CD4-positive, alpha-beta T cell treated with Interleukin-4 for 4 hours (primary cell): ENCODE measurements around the gene BCL2L1.
A peak's percentile ranks its signal among the peaks of the same experiment; 100 is the strongest.

Source experiments
- DNase-seq: peaks from one replicate; pipeline ENCODE4 v3.0.0-alpha.2; 2020

Gene BCL2L1

GRCh38 chr20:31691646-31692275, 30.9 kb downstream of the BCL2L1 start:
- DNase-seq = no peak

- no peak for DNase-seq
These were observed 32.5 kb downstream of the BCL2L1 start for GRCh38 chr20:31690124-31690666.

GRCh38 chr20:31689141-31689540, 33.5 kb downstream of the BCL2L1 start:
- no peak for DNase-seq

- no peak for DNase-seq
These were observed 34.9 kb downstream of the BCL2L1 start for GRCh38 chr20:31687777-31688176.

- no peak for DNase-seq
These were observed 36.6 kb downstream of the BCL2L1 start for GRCh38 chr20:31685853-31686643.

- DNase-seq = peak; percentile 25
These were observed 38.3 kb downstream of the BCL2L1 start for GRCh38 chr20:31684153-31685015.

GRCh38 chr20:31682927-31683326, 39.7 kb downstream of the BCL2L1 start:
- no peak for DNase-seq

GRCh38 chr20:31682352-31682751, 40.3 kb downstream of the BCL2L1 start:
- no peak for DNase-seq

- DNase-seq = no peak
These were observed 40.9 kb downstream of the BCL2L1 start for GRCh38 chr20:31681769-31682168.

GRCh38 chr20:31681128-31681727, 41.4 kb downstream of the BCL2L1 start:
- DNase-seq = no peak

GRCh38 chr20:31680286-31681127, 42.2 kb downstream of the BCL2L1 start:
- DNase-seq = no peak

- no peak for DNase-seq
These were observed 43.0 kb downstream of the BCL2L1 start for GRCh38 chr20:31679357-31680285.

- DNase-seq = no peak
These were observed 44.0 kb downstream of the BCL2L1 start for GRCh38 chr20:31678389-31679356.

GRCh38 chr20:31677553-31678260, 45.0 kb downstream of the BCL2L1 start:
- no peak for DNase-seq

- DNase-seq = no peak
These were observed 46.1 kb downstream of the BCL2L1 start for GRCh38 chr20:31676609-31676989.

GRCh38 chr20:31675828-31676608, 46.6 kb downstream of the BCL2L1 start:
- peak; percentile 78 for DNase-seq

GRCh38 chr20:31674895-31675827, 47.5 kb downstream of the BCL2L1 start:
- DNase-seq = peak; percentile 74
